ENCODE results near the gene BARX1. TPM values are rescaled to one million over a fixed set of nuclear protein-coding genes. Genes with fewer than 3 reads are reported as not detected.

Gene BARX1
- total RNA-seq, 1 experiment from 2014 or later: 8.9 TPM

DNA sequence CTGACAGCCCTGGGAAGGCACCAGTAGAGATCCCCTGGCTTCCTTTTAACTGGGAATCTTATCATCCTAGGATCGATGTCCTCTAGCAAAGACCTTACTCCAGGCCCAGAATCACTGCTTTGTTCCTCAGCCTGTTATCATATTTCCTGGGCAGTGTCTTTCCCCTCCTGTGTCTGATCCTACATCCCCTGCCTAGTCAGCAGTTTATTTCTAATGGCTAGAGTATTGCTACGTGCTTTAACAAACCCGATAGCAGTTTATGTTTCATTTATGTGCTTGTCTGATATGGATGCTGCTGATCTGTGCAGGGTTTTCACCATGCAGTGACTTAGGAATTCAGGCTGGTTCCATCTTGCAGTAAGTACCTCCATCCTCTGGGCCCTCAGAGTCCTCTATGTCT is 20.9 kb upstream of the BARX1 start:
- no peak overlapping the region for H3K27ac Mint-ChIP-seq
- no peak overlapping the region for H3K4me3 Mint-ChIP-seq
- peaks cover 4% of the 10 kb centered on the region; the same call in 1 of the 2 replicates for H3K27me3 Mint-ChIP-seq (ENCODE audit: low read depth)
- ChIA-PET POLR2A (no interaction called here), CTCF (interaction anchor here (1.4 to 1.8 kb wide), 2 partner anchors 10 to 26 kb away, joined by 7 read pairs; no protein-coding TSS in a partner anchor)
- H3K4me1 Mint-ChIP-seq: no peaks in the 10 kb centered on the region
- DNase-seq (ENCODE audit: low spot score) (no peak), ATAC-seq (no peak)
- peaks cover 23% of the 10 kb centered on the region for H3K9me3 Mint-ChIP-seq
- TF ChIP-seq ESRRA (CRISPR knock-in tag; IDR thresholded peaks at IDR 0.05; ENCODE audit: borderline replicate concordance): no peak
- no peak for TF ChIP-seq CREM (CRISPR knock-in tag; IDR thresholded peaks at IDR 0.05)
- no peak for TF ChIP-seq ELF4 (CRISPR knock-in tag; IDR thresholded peaks at IDR 0.05; ENCODE audit: low read depth)
- no peak for TF ChIP-seq ZNF219 (CRISPR knock-in tag; IDR thresholded peaks at IDR 0.05; ENCODE audit: borderline replicate concordance)
- no peak for TF ChIP-seq NFATC4 (CRISPR knock-in tag; IDR thresholded peaks at IDR 0.05)
- TF ChIP-seq, protein P1, sequence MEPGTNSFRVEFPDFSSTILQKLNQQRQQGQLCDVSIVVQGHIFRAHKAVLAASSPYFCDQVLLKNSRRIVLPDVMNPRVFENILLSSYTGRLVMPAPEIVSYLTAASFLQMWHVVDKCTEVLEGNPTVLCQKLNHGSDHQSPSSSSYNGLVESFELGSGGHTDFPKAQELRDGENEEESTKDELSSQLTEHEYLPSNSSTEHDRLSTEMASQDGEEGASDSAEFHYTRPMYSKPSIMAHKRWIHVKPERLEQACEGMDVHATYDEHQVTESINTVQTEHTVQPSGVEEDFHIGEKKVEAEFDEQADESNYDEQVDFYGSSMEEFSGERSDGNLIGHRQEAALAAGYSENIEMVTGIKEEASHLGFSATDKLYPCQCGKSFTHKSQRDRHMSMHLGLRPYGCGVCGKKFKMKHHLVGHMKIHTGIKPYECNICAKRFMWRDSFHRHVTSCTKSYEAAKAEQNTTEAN (CRISPR knock-in tag; IDR thresholded peaks at IDR 0.05): no peak
- TF ChIP-seq, protein P2, sequence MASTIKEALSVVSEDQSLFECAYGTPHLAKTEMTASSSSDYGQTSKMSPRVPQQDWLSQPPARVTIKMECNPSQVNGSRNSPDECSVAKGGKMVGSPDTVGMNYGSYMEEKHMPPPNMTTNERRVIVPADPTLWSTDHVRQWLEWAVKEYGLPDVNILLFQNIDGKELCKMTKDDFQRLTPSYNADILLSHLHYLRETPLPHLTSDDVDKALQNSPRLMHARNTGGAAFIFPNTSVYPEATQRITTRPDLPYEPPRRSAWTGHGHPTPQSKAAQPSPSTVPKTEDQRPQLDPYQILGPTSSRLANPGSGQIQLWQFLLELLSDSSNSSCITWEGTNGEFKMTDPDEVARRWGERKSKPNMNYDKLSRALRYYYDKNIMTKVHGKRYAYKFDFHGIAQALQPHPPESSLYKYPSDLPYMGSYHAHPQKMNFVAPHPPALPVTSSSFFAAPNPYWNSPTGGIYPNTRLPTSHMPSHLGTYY (CRISPR knock-in tag; IDR thresholded peaks at IDR 0.05): no peak
- no peak for TF ChIP-seq MYBL2 (CRISPR knock-in tag; IDR thresholded peaks at IDR 0.05)
- no peak for TF ChIP-seq NR3C1 (CRISPR knock-in tag; conservative IDR thresholded peaks at IDR 0.05; ENCODE audit: low read depth)
- TF ChIP-seq, protein P3, sequence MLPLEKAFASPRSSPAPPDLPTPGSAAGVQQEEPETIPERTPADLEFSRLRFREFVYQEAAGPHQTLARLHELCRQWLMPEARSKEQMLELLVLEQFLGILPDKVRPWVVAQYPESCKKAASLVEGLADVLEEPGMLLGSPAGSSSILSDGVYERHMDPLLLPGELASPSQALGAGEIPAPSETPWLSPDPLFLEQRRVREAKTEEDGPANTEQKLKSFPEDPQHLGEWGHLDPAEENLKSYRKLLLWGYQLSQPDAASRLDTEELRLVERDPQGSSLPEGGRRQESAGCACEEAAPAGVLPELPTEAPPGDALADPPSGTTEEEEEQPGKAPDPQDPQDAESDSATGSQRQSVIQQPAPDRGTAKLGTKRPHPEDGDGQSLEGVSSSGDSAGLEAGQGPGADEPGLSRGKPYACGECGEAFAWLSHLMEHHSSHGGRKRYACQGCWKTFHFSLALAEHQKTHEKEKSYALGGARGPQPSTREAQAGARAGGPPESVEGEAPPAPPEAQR (CRISPR knock-in tag; IDR thresholded peaks at IDR 0.05): no peak
- no peak for TF ChIP-seq ZBTB21 (CRISPR knock-in tag; IDR thresholded peaks at IDR 0.05; ENCODE audit: borderline replicate concordance)
- TF ChIP-seq ZNF232 (CRISPR knock-in tag; IDR thresholded peaks at IDR 0.05): no peak
- TF ChIP-seq, protein P4, sequence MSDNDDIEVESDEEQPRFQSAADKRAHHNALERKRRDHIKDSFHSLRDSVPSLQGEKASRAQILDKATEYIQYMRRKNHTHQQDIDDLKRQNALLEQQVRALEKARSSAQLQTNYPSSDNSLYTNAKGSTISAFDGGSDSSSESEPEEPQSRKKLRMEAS (CRISPR knock-in tag; IDR thresholded peaks at IDR 0.05): no peak
- TF ChIP-seq, protein P5, sequence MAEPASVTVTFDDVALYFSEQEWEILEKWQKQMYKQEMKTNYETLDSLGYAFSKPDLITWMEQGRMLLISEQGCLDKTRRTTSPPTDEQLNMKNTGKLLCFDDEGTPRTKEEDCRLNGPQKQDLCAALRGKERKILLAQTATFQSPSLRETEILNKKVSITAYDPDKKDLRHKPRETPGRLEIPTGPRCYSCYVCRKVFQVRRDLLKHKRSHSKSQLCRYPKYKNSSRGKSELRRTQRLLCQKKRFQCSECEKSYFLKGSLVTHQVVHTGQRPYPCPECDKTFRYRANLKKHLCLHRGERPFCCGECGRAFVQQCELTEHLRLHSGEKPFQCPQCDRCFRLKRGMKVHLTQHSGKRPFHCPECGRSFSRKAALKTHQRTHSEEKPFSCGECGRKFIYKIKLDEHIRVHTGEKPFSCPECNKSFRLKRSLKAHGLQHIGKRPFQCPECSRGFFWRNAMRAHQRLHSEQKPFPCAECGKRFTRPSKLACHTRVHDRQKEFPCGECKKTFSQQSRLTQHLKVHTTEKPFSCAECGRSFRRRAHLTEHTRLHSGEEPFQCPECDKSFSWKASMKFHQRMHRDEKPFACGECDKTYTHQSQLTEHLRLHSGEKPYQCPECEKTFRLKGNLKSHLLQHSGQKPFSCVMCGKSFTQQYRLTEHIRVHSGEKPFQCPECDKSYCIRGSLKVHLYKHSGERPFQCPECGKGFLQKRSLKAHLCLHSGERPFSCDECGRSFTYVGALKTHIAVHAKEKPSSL (CRISPR knock-in tag; conservative IDR thresholded peaks at IDR 0.05): no peak
- TF ChIP-seq, protein P6, sequence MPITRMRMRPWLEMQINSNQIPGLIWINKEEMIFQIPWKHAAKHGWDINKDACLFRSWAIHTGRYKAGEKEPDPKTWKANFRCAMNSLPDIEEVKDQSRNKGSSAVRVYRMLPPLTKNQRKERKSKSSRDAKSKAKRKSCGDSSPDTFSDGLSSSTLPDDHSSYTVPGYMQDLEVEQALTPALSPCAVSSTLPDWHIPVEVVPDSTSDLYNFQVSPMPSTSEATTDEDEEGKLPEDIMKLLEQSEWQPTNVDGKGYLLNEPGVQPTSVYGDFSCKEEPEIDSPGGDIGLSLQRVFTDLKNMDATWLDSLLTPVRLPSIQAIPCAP (CRISPR knock-in tag; IDR thresholded peaks at IDR 0.05): no peak
- TF ChIP-seq FOXJ3 (CRISPR knock-in tag; IDR thresholded peaks at IDR 0.05; ENCODE audit: borderline replicate concordance): no peak
- H3K36me3 Mint-ChIP-seq: peaks cover 17% of the 10 kb centered on the region

DNA sequence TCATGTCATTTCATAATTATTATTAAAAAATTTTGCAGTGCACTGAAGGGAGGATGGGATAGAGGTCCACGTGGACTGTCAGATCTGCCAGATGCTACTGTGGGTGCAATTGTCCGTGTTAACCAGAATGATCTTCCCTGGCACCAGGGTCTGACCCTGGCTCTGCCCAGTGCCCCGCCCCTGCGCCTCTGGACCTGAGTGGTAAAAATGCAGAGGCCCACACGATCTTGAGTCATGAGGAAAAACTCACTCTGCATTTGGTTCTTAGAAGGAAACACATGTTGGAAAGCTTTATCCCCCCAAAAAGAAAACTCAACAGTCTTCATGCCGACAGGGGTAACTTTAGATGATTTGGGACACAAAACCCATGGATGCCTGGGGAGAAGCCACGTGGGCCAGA is 20.1 kb upstream of the BARX1 start:
- Mint-ChIP-seq H3K4me3 (no peak overlapping the region), H3K27ac (no peak overlapping the region), H3K36me3 (peaks cover 22% of the 10 kb centered on the region), H3K4me1 (no peaks in the 10 kb centered on the region), H3K27me3 (ENCODE audit: low read depth) (peaks cover 8% of the 10 kb centered on the region; the same call in 1 of the 2 replicates), H3K9me3 (peaks cover 31% of the 10 kb centered on the region)
- CTCF ChIA-PET: no interaction called here
- TF ChIP-seq ZNF396 (CRISPR knock-in tag; IDR thresholded peaks at IDR 0.05; ENCODE audit: borderline replicate concordance) (no peak), RELA (CRISPR knock-in tag; IDR thresholded peaks at IDR 0.05; ENCODE audit: borderline replicate concordance) (no peak), ZNF138 (CRISPR knock-in tag; conservative IDR thresholded peaks at IDR 0.05) (no peak), TEAD1 (CRISPR knock-in tag; IDR thresholded peaks at IDR 0.05) (no peak), JAZF1 (CRISPR knock-in tag; IDR thresholded peaks at IDR 0.05) (no peak), TP53 (CRISPR knock-in tag; IDR thresholded peaks at IDR 0.05) (no peak)
- TF ChIP-seq, protein P6 (CRISPR knock-in tag; IDR thresholded peaks at IDR 0.05): no peak
- TF ChIP-seq, protein P7, sequence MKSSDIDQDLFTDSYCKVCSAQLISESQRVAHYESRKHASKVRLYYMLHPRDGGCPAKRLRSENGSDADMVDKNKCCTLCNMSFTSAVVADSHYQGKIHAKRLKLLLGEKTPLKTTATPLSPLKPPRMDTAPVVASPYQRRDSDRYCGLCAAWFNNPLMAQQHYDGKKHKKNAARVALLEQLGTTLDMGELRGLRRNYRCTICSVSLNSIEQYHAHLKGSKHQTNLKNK (CRISPR knock-in tag; IDR thresholded peaks at IDR 0.05): no peak
- TF ChIP-seq, protein P8, sequence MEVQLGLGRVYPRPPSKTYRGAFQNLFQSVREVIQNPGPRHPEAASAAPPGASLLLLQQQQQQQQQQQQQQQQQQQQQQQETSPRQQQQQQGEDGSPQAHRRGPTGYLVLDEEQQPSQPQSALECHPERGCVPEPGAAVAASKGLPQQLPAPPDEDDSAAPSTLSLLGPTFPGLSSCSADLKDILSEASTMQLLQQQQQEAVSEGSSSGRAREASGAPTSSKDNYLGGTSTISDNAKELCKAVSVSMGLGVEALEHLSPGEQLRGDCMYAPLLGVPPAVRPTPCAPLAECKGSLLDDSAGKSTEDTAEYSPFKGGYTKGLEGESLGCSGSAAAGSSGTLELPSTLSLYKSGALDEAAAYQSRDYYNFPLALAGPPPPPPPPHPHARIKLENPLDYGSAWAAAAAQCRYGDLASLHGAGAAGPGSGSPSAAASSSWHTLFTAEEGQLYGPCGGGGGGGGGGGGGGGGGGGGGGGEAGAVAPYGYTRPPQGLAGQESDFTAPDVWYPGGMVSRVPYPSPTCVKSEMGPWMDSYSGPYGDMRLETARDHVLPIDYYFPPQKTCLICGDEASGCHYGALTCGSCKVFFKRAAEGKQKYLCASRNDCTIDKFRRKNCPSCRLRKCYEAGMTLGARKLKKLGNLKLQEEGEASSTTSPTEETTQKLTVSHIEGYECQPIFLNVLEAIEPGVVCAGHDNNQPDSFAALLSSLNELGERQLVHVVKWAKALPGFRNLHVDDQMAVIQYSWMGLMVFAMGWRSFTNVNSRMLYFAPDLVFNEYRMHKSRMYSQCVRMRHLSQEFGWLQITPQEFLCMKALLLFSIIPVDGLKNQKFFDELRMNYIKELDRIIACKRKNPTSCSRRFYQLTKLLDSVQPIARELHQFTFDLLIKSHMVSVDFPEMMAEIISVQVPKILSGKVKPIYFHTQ (CRISPR knock-in tag; IDR thresholded peaks at IDR 0.05): no peak
- POLR2A ChIA-PET: no interaction called here
- DNase-seq (ENCODE audit: low spot score) (no peak), ATAC-seq (no peak)

Measured in WTC11 (cell line).